ENCODE results near the gene RARA.

Gene RARA

GRCh38 chr17:40312893-40313667 lies 4.1 kb downstream of the RARA start:
- TF ChIP-seq ZFX (IDR thresholded peaks at IDR 0.05), result no peak
- H3K27ac ChIP-seq, result 0 out of 2 replicates have a peak overlapping the region, but pooled peaks have one; percentile 39

DNA sequence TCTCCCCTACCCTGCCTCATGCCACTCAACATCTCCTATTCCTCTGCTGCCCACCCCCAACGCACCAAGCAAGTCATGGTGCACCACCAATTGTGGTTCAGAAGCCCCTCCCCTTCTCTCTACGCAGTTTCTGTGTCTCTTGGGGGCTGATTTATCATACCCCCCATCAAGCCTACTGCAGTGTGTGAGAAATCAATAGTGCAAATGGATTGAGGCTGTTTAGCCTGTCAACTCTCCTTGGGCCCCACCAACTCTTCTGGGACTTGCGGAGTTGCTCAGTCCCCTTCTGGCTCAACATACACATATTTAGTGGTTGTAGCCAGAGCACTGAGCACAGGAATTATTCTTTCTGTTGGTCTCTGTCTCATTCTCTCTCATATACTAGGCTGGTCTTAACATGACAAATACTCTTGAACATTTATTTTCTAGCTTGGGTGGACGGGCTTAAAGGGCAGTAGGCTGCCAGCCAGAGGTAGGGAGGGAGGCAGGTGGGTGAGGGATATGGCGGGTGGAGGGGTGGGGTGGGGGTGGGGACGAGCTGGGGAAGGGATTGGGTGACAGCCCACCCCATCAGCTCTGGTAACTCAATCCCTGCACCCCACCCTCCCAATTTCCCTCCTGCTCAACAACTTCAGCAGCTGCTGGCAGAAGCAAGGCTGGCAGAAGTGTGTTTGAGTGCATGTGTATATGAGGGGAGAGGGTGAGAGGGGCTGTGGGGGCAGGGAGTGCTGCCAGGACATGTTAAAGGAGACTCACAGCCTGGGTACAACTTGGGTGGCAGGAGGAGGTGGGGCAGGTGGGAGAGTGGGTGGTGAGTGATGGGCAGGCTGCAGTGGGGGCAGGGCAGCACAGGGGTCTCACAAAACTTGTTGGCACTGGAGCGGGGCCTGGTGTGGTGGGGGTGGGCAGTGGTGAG lies 4.9 kb downstream of the RARA start:
- TF ChIP-seq CTCF (conservative IDR thresholded peaks at IDR 0.05) (no peak), ZFX (IDR thresholded peaks at IDR 0.05) (no peak)
- peak overlapping the region; percentile 39 for H3K27ac ChIP-seq

- H3K27ac ChIP-seq, result peak overlapping the region; percentile 39
- TF ChIP-seq ZFX (IDR thresholded peaks at IDR 0.05) (no peak), CTCF (conservative IDR thresholded peaks at IDR 0.05) (no peak)
These were observed 5.6 kb downstream of the RARA start for GRCh38 chr17:40314584-40314956.

GRCh38 chr17:40315206-40315605 lies 6.2 kb downstream of the RARA start:
- no peak overlapping the region for H3K27ac ChIP-seq
- TF ChIP-seq CTCF (conservative IDR thresholded peaks at IDR 0.05) (no peak), ZFX (IDR thresholded peaks at IDR 0.05) (no peak)

DNA sequence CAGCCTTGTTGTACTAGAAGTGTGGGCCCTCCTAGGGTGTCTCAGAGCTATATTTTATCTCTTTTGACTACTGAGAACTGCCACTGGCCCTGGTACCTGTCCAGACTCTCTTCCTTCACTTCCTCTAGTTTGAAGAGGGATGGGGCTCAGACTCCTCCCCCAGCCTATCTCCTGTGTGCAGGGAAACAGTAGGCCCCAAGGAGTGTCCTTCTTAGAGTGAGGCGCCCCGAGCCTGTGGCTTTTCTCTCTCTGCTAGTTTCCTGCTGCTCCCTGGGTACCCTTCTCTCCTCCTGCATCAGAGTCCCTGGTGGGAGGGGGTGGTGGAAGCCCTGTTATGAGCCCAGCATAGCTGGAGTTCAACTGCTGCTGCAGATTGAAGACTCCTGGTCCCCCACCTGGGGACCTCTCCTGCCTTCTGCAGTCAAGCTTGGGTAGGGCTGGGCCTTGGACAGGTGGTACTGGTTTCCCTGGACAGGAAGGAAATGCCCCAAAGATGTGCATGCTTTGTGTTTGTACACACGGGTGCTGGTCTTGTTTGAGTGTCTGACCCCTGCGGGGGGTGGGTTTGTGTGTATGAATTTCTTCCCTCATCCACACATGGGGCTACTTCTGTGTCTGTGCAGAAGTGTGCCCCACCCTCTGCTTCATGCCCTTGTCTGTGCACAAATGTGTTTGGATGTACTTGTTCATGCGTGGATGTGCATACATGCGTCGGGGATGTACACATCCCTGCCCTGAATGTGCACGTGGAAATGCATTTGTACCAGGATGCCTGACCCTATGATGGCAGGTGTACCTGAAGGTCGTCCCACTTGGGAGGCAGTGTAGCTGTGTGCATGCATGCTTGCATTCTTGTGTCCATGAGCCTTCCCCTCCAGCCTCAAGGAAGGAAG lies 6.9 kb downstream of the RARA start:
- peak overlapping the region; percentile 84; the same call in 1 of the 2 replicates for H3K27ac ChIP-seq
- TF ChIP-seq ZFX (IDR thresholded peaks at IDR 0.05), result no peak
- no peak for TF ChIP-seq CTCF (conservative IDR thresholded peaks at IDR 0.05)

- H3K27ac ChIP-seq, result peak overlapping the region; percentile 84
- no peak for TF ChIP-seq ZFX (IDR thresholded peaks at IDR 0.05)
- no peak for TF ChIP-seq CTCF (conservative IDR thresholded peaks at IDR 0.05)
These were observed 7.8 kb downstream of the RARA start for GRCh38 chr17:40316571-40317344.
